OCI-LY7 (cell line): Measurements from ENCODE around the gene CTSH.

Experiments used
- CTCF ChIP-seq: fragments of 200-600 bp; sonication (generic); conservative IDR thresholded peaks from 2 replicates; pipeline ENCODE4 v1.5.1; 2014; ENCODE audit warnings: mild to moderate bottlenecking, antibody characterized with exemption, low read length, moderate library complexity, mixed read lengths
- EZH2phosphoT487 ChIP-seq: fragments of 200-600 bp; sonication (generic); IDR thresholded peaks from 2 replicates; pipeline ENCODE4 v1.6.1; 2018; ENCODE audit warnings: low read depth, borderline replicate concordance, mild to moderate bottlenecking, mixed run types, antibody characterized with exemption, low read length, moderate library complexity, mixed read lengths

- TF ChIP-seq CTCF (no peak), EZH2phosphoT487 (no peak)
Observed at GRCh38 chr15:78993257-78993930, 48.5 kb upstream of the CTSH start.
